Fibroblast of villous mesenchyme (primary cell): ENCODE data around the gene CELF5. TPM values are rescaled to one million over a fixed set of nuclear protein-coding genes. Genes with fewer than 3 reads are reported as not detected.
"Not testable (repeated sequence)": the region's sequence is repeated elsewhere in the genome, so short reads cannot be mapped to it uniquely, and the experiment has no call there.

Experiments used
- DNase-seq: peaks from one replicate; pipeline ENCODE4 v3.0.0-alpha.2; 2010; ENCODE audit warnings: low read depth
- H3K4me3 ChIP-seq: 2 replicates; pipeline ENCODE4 v1.5.1; 2011; ENCODE audit warnings: low read depth, mild to moderate bottlenecking, low read length
- CTCF ChIP-seq: IDR thresholded peaks from 2 replicates; pipeline ENCODE4 v1.5.1; 2012; ENCODE audit warnings: low read depth, mild to moderate bottlenecking, low read length; ENCODE audit not compliant: insufficient read depth
- total RNA-seq: library from RNA; depleted of rRNA; stranded (reverse); fragments of >200 nt; gene quantifications from 2 replicates; pipeline ENCODE4 v1.2.3, GENCODE V29; 2012

The CELF5 gene
- total RNA-seq, 1 donor: under 0.01 TPM

- TF ChIP-seq CTCF: no peak
- no peak for DNase-seq
These were observed 69.8 kb downstream of the CELF5 start for GRCh38 chr19:3294080-3294850.

GRCh38 chr19:3295581-3295980 lies 71.1 kb downstream of the CELF5 start:
- no peak for TF ChIP-seq CTCF
- no peak for DNase-seq
- H3K4me3 ChIP-seq: no peak overlapping the region

More at GRCh38 chr19:3294080-3294850, 69.8 kb downstream of the CELF5 start:
- H3K4me3 ChIP-seq: no peak overlapping the region

- TF ChIP-seq CTCF: no peak
- no peak for DNase-seq
These were observed 71.6 kb downstream of the CELF5 start for GRCh38 chr19:3296034-3296433.

GRCh38 chr19:3296446-3296845 lies 72.0 kb downstream of the CELF5 start:
- H3K4me3 ChIP-seq: no peak overlapping the region
- no peak for TF ChIP-seq CTCF
- DNase-seq: no peak

More at GRCh38 chr19:3296034-3296433, 71.6 kb downstream of the CELF5 start:
- H3K4me3 ChIP-seq: no peak overlapping the region

- TF ChIP-seq CTCF: no peak
- DNase-seq: no peak
- H3K4me3 ChIP-seq: no peak overlapping the region
These were observed 74.5 kb downstream of the CELF5 start for GRCh38 chr19:3298853-3299449.

GRCh38 chr19:3300566-3300965 lies 76.1 kb downstream of the CELF5 start:
- not testable (repeated sequence) for DNase-seq, H3K4me3 ChIP-seq

- no peak for TF ChIP-seq CTCF
- no peak overlapping the region for H3K4me3 ChIP-seq
- DNase-seq: no peak
These were observed 78.3 kb downstream of the CELF5 start for GRCh38 chr19:3302755-3303154.
